Neural cell (in vitro differentiated cells): ENCODE measurements around the gene CA5A.

Experiments
- EP300 ChIP-seq: fragments of 450-650 bp; conservative IDR thresholded peaks from 2 replicates; pipeline ENCODE4 v1.6.1; 2014; ENCODE audit warnings: antibody characterized with exemption, mild to moderate bottlenecking, moderate library complexity; ENCODE audit not compliant: poor library complexity, severe bottlenecking
- EZH2 ChIP-seq: fragments of 200-600, 300-800 bp; shearing (Covaris generic), sonication (generic); IDR thresholded peaks from 2 replicates; pipeline ENCODE4 v1.6.1; 2014; ENCODE audit warnings: antibody characterized with exemption, low read length, borderline replicate concordance, mild to moderate bottlenecking; ENCODE audit not compliant: insufficient read depth, poor library complexity, severe bottlenecking
- POLR2AphosphoS5 ChIP-seq: IDR thresholded peaks from 2 replicates; pipeline ENCODE4 v1.6.1; 2012
- RAD21 ChIP-seq: fragments of 450-650 bp; conservative IDR thresholded peaks from 2 replicates; pipeline ENCODE4 v1.6.1; 2014; ENCODE audit warnings: antibody characterized with exemption, mild to moderate bottlenecking, moderate library complexity
- SMC3 ChIP-seq: fragments of 450-650 bp; conservative IDR thresholded peaks from 2 replicates; pipeline ENCODE4 v1.6.1; 2014; ENCODE audit warnings: antibody characterized with exemption, mild to moderate bottlenecking, moderate library complexity; ENCODE audit not compliant: poor library complexity
- TAF1 ChIP-seq: IDR thresholded peaks from 2 replicates; pipeline ENCODE4 v1.6.1; 2012; ENCODE audit warnings: low read depth
- TF ChIP-seq, protein P1 (sequence below): fragments of 450-650 bp; IDR thresholded peaks from 2 replicates; pipeline ENCODE4 v1.5.1; 2014; ENCODE audit warnings: antibody characterized with exemption, mild to moderate bottlenecking, moderate library complexity; ENCODE audit not compliant: poor library complexity, severe bottlenecking
- TF ChIP-seq, protein P2 (sequence below): IDR thresholded peaks from 2 replicates; pipeline ENCODE4 v1.6.1; 2012; ENCODE audit warnings: borderline replicate concordance

DNA sequence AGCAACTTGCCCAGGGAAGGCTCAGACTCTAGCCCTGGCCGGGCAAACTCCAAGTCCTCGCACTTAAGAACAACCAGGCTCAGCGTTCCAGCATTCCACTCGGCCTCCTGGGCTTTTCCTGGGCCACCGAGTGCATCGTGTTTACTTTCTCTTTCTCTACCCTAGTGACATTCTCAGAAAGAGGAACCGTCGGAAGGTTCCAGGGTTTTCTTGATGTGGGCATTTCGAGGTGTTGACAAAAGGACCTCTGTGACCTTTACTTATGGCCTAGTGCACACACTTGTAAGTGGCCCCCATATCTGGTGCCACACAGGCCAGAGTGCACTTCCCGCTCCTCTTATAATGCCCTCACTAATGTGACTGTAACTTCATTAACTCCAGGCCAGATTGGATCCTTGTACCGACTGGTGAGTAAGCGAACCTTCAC, 11.8 kb upstream of the CA5A start:
- TF ChIP-seq, protein P1, sequence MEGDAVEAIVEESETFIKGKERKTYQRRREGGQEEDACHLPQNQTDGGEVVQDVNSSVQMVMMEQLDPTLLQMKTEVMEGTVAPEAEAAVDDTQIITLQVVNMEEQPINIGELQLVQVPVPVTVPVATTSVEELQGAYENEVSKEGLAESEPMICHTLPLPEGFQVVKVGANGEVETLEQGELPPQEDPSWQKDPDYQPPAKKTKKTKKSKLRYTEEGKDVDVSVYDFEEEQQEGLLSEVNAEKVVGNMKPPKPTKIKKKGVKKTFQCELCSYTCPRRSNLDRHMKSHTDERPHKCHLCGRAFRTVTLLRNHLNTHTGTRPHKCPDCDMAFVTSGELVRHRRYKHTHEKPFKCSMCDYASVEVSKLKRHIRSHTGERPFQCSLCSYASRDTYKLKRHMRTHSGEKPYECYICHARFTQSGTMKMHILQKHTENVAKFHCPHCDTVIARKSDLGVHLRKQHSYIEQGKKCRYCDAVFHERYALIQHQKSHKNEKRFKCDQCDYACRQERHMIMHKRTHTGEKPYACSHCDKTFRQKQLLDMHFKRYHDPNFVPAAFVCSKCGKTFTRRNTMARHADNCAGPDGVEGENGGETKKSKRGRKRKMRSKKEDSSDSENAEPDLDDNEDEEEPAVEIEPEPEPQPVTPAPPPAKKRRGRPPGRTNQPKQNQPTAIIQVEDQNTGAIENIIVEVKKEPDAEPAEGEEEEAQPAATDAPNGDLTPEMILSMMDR = no peak
- TF ChIP-seq, protein P2, sequence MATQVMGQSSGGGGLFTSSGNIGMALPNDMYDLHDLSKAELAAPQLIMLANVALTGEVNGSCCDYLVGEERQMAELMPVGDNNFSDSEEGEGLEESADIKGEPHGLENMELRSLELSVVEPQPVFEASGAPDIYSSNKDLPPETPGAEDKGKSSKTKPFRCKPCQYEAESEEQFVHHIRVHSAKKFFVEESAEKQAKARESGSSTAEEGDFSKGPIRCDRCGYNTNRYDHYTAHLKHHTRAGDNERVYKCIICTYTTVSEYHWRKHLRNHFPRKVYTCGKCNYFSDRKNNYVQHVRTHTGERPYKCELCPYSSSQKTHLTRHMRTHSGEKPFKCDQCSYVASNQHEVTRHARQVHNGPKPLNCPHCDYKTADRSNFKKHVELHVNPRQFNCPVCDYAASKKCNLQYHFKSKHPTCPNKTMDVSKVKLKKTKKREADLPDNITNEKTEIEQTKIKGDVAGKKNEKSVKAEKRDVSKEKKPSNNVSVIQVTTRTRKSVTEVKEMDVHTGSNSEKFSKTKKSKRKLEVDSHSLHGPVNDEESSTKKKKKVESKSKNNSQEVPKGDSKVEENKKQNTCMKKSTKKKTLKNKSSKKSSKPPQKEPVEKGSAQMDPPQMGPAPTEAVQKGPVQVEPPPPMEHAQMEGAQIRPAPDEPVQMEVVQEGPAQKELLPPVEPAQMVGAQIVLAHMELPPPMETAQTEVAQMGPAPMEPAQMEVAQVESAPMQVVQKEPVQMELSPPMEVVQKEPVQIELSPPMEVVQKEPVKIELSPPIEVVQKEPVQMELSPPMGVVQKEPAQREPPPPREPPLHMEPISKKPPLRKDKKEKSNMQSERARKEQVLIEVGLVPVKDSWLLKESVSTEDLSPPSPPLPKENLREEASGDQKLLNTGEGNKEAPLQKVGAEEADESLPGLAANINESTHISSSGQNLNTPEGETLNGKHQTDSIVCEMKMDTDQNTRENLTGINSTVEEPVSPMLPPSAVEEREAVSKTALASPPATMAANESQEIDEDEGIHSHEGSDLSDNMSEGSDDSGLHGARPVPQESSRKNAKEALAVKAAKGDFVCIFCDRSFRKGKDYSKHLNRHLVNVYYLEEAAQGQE = no peak
- TF ChIP-seq RAD21 = no peak
- no peak for TF ChIP-seq POLR2AphosphoS5
- TF ChIP-seq EZH2 = no peak
- TF ChIP-seq TAF1 = no peak
- no peak for TF ChIP-seq EP300
- TF ChIP-seq SMC3 = no peak
